HEK293 (cell line): ENCODE results near the gene DMGDH.

Source experiments
- ATF2 ChIP-seq: fragments of 450-650 bp; formaldehyde crosslinking; IDR thresholded peaks from 2 replicates; pipeline ENCODE4 v1.5.1; 2016; ENCODE audit warnings: missing biosample characterization, missing genetic modification characterization, low read depth
- CTCF ChIP-seq: fragments of 450-650 bp; formaldehyde crosslinking; IDR thresholded peaks from 2 replicates; pipeline ENCODE4 v1.5.1; 2016; ENCODE audit warnings: missing biosample characterization, missing genetic modification characterization
- ZNF274 ChIP-seq, 2 experiments: fragments of 200-500 bp in 1 of 2; fragments of 450-650 bp in 1 of 2; sonication (Bioruptor generic) in 1 of 2; formaldehyde crosslinking in 1 of 2; IDR thresholded peaks; 2 replicates each; pipeline versions ENCODE4 v1.5.1 to v1.6.1; 2014 to 2016; ENCODE audit warnings: borderline replicate concordance in 1 of 2, inconsistent platforms in 1 of 2, low read length in 1 of 2, missing biosample characterization in 1 of 2, missing genetic modification characterization in 1 of 2
- ZNF423 ChIP-seq: fragments of 450-650 bp; formaldehyde crosslinking; IDR thresholded peaks from 2 replicates; pipeline ENCODE4 v1.5.1; 2016; ENCODE audit warnings: missing biosample characterization, missing genetic modification characterization
- ZNF449 ChIP-seq: fragments of 450-650 bp; formaldehyde crosslinking; IDR thresholded peaks from 2 replicates; pipeline ENCODE4 v1.5.1; 2017; ENCODE audit warnings: missing biosample characterization, mild to moderate bottlenecking, missing genetic modification characterization, moderate library complexity
- ZNF660 ChIP-seq: fragments of 450-650 bp; IDR thresholded peaks from 2 replicates; pipeline ENCODE4 v1.5.1; 2018; ENCODE audit warnings: missing biosample characterization, mild to moderate bottlenecking, missing genetic modification characterization
- ZNF791 ChIP-seq: fragments of 450-650 bp; formaldehyde crosslinking; IDR thresholded peaks from 2 replicates; pipeline ENCODE4 v1.5.1; 2016; ENCODE audit warnings: missing biosample characterization, missing genetic modification characterization

- TF ChIP-seq ZNF791 (tag by site-specific recombination), result no peak
- TF ChIP-seq ZNF274 (IDR thresholded peaks at IDR 0.05; ENCODE audit: low read length), result no peak
- TF ChIP-seq ZNF274 (tag by site-specific recombination; IDR thresholded peaks at IDR 0.05; ENCODE audit: borderline replicate concordance), result no peak
- no peak for TF ChIP-seq ATF2
- peak; percentile 82 for TF ChIP-seq CTCF
- peak; percentile 73 for TF ChIP-seq ZNF660 (tag by site-specific recombination)
- no peak for TF ChIP-seq ZNF423
- TF ChIP-seq ZNF449 (tag by site-specific recombination), result no peak
These were observed 44.4 kb downstream of the DMGDH start for GRCh38 chr5:79025054-79025472.
